22Rv1 (cell line): ENCODE measurements around the gene IFRD1.

Source experiments
- H3K27ac ChIP-seq: fragments of 450-650 bp; 2 replicates; pipeline ENCODE4 v1.5.1; 2017
- ZFX ChIP-seq: fragments of 450-650 bp; IDR thresholded peaks from 2 replicates; pipeline ENCODE4 v1.6.1; 2017; ENCODE audit warnings: antibody characterized with exemption, borderline replicate concordance
- TF ChIP-seq, protein P1 (sequence below): fragments of 450-650 bp; IDR thresholded peaks from 2 replicates; pipeline ENCODE4 v1.5.1; 2017; ENCODE audit warnings: mild to moderate bottlenecking

IFRD1 gene

GRCh38 chr7:112517487-112517886 lies 67.2 kb downstream of the IFRD1 start:
- H3K27ac ChIP-seq: no peak overlapping the region
- TF ChIP-seq, protein P1, sequence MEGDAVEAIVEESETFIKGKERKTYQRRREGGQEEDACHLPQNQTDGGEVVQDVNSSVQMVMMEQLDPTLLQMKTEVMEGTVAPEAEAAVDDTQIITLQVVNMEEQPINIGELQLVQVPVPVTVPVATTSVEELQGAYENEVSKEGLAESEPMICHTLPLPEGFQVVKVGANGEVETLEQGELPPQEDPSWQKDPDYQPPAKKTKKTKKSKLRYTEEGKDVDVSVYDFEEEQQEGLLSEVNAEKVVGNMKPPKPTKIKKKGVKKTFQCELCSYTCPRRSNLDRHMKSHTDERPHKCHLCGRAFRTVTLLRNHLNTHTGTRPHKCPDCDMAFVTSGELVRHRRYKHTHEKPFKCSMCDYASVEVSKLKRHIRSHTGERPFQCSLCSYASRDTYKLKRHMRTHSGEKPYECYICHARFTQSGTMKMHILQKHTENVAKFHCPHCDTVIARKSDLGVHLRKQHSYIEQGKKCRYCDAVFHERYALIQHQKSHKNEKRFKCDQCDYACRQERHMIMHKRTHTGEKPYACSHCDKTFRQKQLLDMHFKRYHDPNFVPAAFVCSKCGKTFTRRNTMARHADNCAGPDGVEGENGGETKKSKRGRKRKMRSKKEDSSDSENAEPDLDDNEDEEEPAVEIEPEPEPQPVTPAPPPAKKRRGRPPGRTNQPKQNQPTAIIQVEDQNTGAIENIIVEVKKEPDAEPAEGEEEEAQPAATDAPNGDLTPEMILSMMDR: no peak
- no peak for TF ChIP-seq ZFX

DNA sequence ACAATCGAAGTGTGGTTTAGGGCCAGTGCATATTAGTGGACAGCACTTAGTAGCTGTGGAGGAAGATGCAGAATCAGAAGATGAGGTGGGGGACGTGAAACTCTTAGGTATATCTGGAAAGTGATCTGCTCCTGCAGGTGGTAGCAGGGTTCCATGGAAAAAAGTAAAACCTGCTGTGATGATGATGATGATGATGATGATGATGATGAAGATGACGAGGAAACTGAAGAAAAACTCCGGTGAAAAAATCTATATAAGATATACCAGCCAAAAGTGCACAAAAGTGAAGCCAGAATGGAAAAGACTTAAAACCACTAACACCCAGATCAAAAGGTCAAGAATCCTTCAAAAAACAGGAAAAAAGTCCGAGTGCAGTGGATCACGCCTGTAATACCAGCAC lies 70.5 kb downstream of the IFRD1 start:
- no peak for TF ChIP-seq ZFX
- TF ChIP-seq, protein P1: no peak
- H3K27ac ChIP-seq: no peak overlapping the region

GRCh38 chr7:112521942-112522341 lies 71.7 kb downstream of the IFRD1 start:
- no peak overlapping the region for H3K27ac ChIP-seq
- TF ChIP-seq, protein P1: no peak
- TF ChIP-seq ZFX: no peak

GRCh38 chr7:112523871-112524270 lies 73.6 kb downstream of the IFRD1 start:
- TF ChIP-seq, protein P1: no peak
- no peak for TF ChIP-seq ZFX
- H3K27ac ChIP-seq: no peak overlapping the region
